Measurements from ENCODE around the gene CYP2B6. TPM values are rescaled to one million over a fixed set of nuclear protein-coding genes. Genes with fewer than 3 reads are reported as not detected.
"Not testable (repeated sequence)": the region's sequence is repeated elsewhere in the genome, so short reads cannot be mapped to it uniquely, and the experiment has no call there.

Gene CYP2B6
- total and polyA plus RNA-seq, 2 donors from 2014 or later = 0.31 to 10.0 TPM

DNA sequence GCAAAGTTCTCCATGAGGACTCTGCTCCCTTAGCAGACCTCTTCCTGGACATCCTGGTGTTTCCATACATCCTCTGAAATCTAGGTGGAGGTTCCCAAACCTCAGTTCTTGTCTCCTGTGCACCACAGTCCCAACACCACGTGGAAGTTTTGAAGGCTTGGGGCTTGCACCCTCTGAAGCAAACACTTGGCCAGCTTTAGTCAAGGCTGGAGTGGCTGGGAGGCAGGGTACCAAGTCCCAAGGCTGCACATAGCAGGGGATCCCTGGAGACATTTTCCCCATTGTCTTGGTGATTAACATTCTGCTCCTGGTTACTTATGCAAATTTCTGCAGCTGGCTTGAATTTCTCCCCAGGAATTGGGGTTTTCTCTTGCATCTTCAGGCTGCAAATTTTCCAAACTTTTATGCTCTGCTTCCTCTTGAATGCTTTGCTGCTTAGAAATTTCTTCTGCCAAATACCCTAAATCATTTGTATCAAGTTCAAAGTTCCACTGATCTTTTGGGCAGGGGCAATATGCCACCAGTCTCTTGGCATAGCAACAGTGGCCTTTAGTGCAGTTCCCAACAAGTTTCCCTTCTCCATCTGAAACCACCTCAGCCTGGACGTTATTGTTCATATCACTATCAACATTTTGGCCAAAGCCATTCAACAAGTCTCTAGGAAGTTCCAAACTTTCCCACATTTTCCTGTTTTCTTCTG, 10.2 kb upstream of the CYP2B6 start:
- not testable (repeated sequence) for H3K9ac ChIP-seq (ENCODE audit: low read length in 3 of 3)

DNA sequence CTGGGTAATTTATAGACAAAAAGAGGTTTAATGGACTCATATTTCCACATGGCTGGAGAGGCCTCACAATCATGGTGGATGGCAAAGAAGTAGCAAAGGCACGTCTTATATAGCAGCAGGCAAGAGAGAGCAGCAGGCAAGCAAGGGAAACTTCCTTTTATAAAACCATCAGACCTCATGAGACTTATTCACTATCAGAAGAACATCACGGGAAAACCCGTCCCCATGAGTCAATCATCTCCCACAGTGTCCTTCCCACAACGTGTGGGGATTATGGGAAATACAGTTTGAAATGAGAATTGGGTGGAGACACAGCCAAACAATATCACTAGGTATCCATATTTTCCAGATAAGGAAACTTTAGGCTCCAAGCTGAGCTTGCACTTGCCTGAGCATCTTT, 9.5 kb upstream of the CYP2B6 start:
- no peak overlapping the region for H3K9ac ChIP-seq (ENCODE audit: low read length in 3 of 3)
- FAIRE-seq = no peak
- intact Hi-C loops (cut with DNase I) = no loop called here
- H3K4me1 ChIP-seq (ENCODE audit: control insufficient read depth in 2 of 3, insufficient read depth in 2 of 3, low read depth in 1 of 3, low read length in 3 of 3) = no peaks in the 10 kb centered on the region
- no peak overlapping the region for H3K27ac ChIP-seq (ENCODE audit: low read depth in 2 of 2, low read length in 2 of 2)
- DNase-seq = no peak
- no peaks in the 10 kb centered on the region for H3K27me3 ChIP-seq (ENCODE audit: control insufficient read depth, insufficient read depth, low read length)
- TF ChIP-seq, protein P1, sequence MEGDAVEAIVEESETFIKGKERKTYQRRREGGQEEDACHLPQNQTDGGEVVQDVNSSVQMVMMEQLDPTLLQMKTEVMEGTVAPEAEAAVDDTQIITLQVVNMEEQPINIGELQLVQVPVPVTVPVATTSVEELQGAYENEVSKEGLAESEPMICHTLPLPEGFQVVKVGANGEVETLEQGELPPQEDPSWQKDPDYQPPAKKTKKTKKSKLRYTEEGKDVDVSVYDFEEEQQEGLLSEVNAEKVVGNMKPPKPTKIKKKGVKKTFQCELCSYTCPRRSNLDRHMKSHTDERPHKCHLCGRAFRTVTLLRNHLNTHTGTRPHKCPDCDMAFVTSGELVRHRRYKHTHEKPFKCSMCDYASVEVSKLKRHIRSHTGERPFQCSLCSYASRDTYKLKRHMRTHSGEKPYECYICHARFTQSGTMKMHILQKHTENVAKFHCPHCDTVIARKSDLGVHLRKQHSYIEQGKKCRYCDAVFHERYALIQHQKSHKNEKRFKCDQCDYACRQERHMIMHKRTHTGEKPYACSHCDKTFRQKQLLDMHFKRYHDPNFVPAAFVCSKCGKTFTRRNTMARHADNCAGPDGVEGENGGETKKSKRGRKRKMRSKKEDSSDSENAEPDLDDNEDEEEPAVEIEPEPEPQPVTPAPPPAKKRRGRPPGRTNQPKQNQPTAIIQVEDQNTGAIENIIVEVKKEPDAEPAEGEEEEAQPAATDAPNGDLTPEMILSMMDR (IDR thresholded peaks at IDR 0.05; ENCODE audit: borderline replicate concordance, extremely low read depth, insufficient read depth) = no peak
- H3K9me3 ChIP-seq (ENCODE audit: control insufficient read depth in 2 of 3, insufficient read depth in 1 of 3, low read length in 3 of 3) = no peaks in the 10 kb centered on the region
- H3K36me3 ChIP-seq (ENCODE audit: control insufficient read depth in 2 of 3, insufficient read depth in 3 of 3, low read length in 3 of 3) = no peaks in the 10 kb centered on the region
- no peak overlapping the region for H3K4me3 ChIP-seq (ENCODE audit: low read length in 3 of 3)

More for the DNA sequence above, 10.2 kb upstream of the CYP2B6 start:
- H3K9me3 ChIP-seq (ENCODE audit: control insufficient read depth in 2 of 3, insufficient read depth in 1 of 3, low read length in 3 of 3); intact Hi-C loops (cut with DNase I); H3K4me3 ChIP-seq (ENCODE audit: low read length in 3 of 3); H3K36me3 ChIP-seq (ENCODE audit: control insufficient read depth in 2 of 3, insufficient read depth in 3 of 3, low read length in 3 of 3); H3K4me1 ChIP-seq (ENCODE audit: control insufficient read depth in 2 of 3, insufficient read depth in 2 of 3, low read depth in 1 of 3, low read length in 3 of 3); H3K27me3 ChIP-seq (ENCODE audit: control insufficient read depth, insufficient read depth, low read length); H3K27ac ChIP-seq (ENCODE audit: low read depth in 2 of 2, low read length in 2 of 2); FAIRE-seq; DNase-seq: not testable (repeated sequence)

DNA sequence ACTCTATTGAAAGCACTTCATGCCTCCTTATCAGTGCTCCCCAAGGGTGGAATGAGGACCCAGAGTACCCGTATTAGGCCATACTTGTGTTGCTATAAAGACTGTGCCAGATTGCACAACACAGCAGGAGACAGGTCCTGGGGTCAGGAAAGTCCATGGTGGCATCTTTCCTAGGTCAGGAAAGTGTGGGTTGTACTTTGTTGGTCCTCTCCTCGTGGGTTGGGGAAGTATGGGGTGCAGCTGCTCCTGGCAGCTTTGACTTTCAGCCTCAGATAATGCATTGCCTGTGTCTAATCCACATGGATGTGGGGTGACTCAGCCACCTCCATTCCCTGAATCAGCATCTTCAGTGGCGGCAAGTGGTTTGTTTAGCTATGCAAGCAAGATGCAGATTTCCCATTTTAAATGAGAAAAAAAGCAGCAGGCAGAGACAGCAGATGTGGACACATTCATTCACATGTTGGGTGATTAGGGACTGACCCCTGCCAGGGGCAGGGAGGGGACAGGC, 8.4 kb upstream of the CYP2B6 start:
- FAIRE-seq = no peak
- intact Hi-C loops (cut with DNase I) = no loop called here
- H3K9ac ChIP-seq (ENCODE audit: low read length in 3 of 3) = no peak overlapping the region

DNA sequence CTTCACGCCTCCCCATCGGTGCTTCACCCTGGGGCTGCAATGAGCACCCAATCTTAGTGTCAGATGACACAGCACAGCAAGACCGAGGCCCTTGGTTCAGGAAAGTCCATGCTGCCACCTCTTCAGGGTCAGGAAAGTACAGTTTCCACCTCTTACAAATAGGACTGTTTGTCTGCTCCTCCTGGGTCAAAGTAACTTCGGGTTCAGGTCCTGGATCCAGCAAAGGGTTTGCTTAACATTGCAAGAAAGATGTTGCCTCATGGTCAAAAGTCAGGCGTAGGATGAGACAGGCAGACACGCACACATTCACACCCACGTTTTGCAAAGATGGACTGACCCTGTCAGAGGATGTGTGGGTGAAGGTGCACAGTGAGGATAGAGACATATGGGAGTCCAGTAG, 1.6 kb upstream of the CYP2B6 start:
- DNase-seq = no peak
- no peaks in the 10 kb centered on the region for H3K36me3 ChIP-seq (ENCODE audit: control insufficient read depth in 2 of 3, insufficient read depth in 3 of 3, low read length in 3 of 3)
- no peak overlapping the region for H3K4me3 ChIP-seq (ENCODE audit: low read length in 3 of 3)
- no peaks in the 10 kb centered on the region for H3K27me3 ChIP-seq (ENCODE audit: control insufficient read depth, insufficient read depth, low read length)
- TF ChIP-seq, protein P1 (IDR thresholded peaks at IDR 0.05; ENCODE audit: borderline replicate concordance, extremely low read depth, insufficient read depth) = no peak
- intact Hi-C loops (cut with DNase I) = no loop called here
- no peak for FAIRE-seq
- no peak overlapping the region for H3K27ac ChIP-seq (ENCODE audit: low read depth in 2 of 2, low read length in 2 of 2)
- H3K4me1 ChIP-seq (ENCODE audit: control insufficient read depth in 2 of 3, insufficient read depth in 2 of 3, low read depth in 1 of 3, low read length in 3 of 3) = no peaks in the 10 kb centered on the region
- peaks cover 0 to 2% (median 0%) of the 10 kb centered on the region in 3 donors for H3K9me3 ChIP-seq (ENCODE audit: control insufficient read depth in 2 of 3, insufficient read depth in 1 of 3, low read length in 3 of 3)
- no peak overlapping the region for H3K9ac ChIP-seq (ENCODE audit: low read length in 3 of 3)

More for the DNA sequence above, 8.4 kb upstream of the CYP2B6 start:
- H3K27ac ChIP-seq (ENCODE audit: low read depth in 2 of 2, low read length in 2 of 2) = no peak overlapping the region
- no peaks in the 10 kb centered on the region for H3K36me3 ChIP-seq (ENCODE audit: control insufficient read depth in 2 of 3, insufficient read depth in 3 of 3, low read length in 3 of 3)
- H3K4me1 ChIP-seq (ENCODE audit: control insufficient read depth in 2 of 3, insufficient read depth in 2 of 3, low read depth in 1 of 3, low read length in 3 of 3) = no peaks in the 10 kb centered on the region
- H3K4me3 ChIP-seq (ENCODE audit: low read length in 3 of 3) = no peak overlapping the region
- no peaks in the 10 kb centered on the region for H3K27me3 ChIP-seq (ENCODE audit: control insufficient read depth, insufficient read depth, low read length)
- no peak for DNase-seq
- H3K9me3 ChIP-seq (ENCODE audit: control insufficient read depth in 2 of 3, insufficient read depth in 1 of 3, low read length in 3 of 3) = no peaks in the 10 kb centered on the region
- TF ChIP-seq, protein P1 (IDR thresholded peaks at IDR 0.05; ENCODE audit: borderline replicate concordance, extremely low read depth, insufficient read depth) = no peak

Measured in kidney (tissue), 14 donors.